ENCODE results near the gene NTNG1. TPM values are rescaled to one million over a fixed set of nuclear protein-coding genes. Genes with fewer than 3 reads are reported as not detected.

Gene NTNG1
- total and polyA plus RNA-seq, 9 donors = 0.28 to 9.1 (median 0.97) TPM

DNA sequence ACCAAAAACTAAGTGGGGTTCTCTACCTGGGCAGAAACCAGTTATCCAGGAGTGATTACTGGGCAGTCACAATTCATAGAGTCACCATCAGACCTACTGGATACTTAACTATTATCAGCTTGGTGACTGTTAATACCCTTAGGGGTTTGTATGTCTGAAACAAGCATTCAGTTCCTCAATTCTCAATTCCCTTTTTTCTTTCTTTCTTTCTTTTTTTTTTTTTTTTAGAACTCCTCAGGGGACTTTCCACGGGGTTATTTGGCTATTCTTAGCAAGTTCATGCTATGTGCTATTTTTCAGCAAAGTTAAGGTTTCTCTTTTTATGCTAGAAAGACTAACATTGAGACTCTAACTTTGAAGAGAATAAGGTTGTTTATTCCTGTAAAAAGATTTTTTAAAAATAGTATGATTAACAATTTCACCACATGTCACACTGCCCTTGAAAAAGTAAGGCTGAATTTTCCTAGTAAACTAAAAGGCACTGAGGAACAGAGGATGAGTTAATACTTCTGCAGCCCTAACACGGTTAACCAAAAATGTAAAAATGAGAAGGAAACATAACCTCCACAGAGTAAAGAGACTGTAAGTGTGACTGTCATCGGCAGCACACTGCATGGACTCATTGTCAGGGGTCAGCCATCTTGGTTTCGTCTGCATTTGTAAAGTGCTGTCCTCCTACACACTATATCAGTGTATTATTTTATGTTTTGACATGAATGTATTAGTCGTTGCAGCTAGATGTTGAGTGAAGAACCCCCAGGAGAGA is 310.2 kb downstream of the NTNG1 start:
- Histone ChIP-seq H3K9me3 (no peaks in the 10 kb centered on the region), H3K27ac (no peak overlapping the region), H3K27me3 (no peaks in the 10 kb centered on the region), H3K36me3 (no peaks in the 10 kb centered on the region), H3K4me3 (no peak overlapping the region), H3K4me1 (ENCODE audit: insufficient read depth) (no peaks in the 10 kb centered on the region)
- 9 to 28% (median 14%) methylated on average over 5 of the region's 5 CpGs for WGBS, 3 donors
- no peak for TF ChIP-seq EP300 (IDR thresholded peaks at IDR 0.05)
- TF ChIP-seq POLR2A (IDR thresholded peaks at IDR 0.05) = no peak
- no peak for DNase-seq
- intact Hi-C loops (cut with DNase I) = no loop called here

DNA sequence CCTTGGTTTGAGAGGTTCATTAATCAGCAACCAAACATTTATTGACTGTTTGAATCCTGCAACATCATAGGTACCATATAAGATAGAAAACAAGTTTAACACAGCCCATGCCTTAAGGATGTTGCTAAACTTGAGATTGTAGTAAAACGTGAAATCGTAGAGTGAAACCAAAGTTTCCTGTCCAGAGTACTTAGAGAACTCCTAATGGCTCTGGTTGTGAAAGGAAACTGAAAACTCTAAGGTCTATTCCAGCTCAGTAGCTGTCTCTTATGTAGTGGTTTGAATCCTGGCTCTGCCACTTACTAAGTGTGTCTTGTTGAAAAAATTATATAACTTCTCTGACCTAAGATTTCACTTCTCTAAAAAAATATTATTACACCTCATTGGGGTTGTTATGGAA is 310.9 kb downstream of the NTNG1 start:
- TF ChIP-seq EP300 (IDR thresholded peaks at IDR 0.05) (no peak), POLR2A (IDR thresholded peaks at IDR 0.05) (no peak)
- TF ChIP-seq, protein P1, sequence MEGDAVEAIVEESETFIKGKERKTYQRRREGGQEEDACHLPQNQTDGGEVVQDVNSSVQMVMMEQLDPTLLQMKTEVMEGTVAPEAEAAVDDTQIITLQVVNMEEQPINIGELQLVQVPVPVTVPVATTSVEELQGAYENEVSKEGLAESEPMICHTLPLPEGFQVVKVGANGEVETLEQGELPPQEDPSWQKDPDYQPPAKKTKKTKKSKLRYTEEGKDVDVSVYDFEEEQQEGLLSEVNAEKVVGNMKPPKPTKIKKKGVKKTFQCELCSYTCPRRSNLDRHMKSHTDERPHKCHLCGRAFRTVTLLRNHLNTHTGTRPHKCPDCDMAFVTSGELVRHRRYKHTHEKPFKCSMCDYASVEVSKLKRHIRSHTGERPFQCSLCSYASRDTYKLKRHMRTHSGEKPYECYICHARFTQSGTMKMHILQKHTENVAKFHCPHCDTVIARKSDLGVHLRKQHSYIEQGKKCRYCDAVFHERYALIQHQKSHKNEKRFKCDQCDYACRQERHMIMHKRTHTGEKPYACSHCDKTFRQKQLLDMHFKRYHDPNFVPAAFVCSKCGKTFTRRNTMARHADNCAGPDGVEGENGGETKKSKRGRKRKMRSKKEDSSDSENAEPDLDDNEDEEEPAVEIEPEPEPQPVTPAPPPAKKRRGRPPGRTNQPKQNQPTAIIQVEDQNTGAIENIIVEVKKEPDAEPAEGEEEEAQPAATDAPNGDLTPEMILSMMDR (IDR thresholded peaks at IDR 0.05) = no peak
- Histone ChIP-seq H3K27me3 (no peaks in the 10 kb centered on the region), H3K4me1 (ENCODE audit: insufficient read depth) (no peaks in the 10 kb centered on the region), H3K27ac (no peak overlapping the region), H3K36me3 (no peaks in the 10 kb centered on the region), H3K4me3 (no peak overlapping the region), H3K9me3 (no peaks in the 10 kb centered on the region)
- WGBS, 3 donors = 50 to 64% (median 60%) methylated on average over 2 of the region's 2 CpGs
- DNase-seq = no peak
- intact Hi-C loops (cut with DNase I) = no loop called here

DNA sequence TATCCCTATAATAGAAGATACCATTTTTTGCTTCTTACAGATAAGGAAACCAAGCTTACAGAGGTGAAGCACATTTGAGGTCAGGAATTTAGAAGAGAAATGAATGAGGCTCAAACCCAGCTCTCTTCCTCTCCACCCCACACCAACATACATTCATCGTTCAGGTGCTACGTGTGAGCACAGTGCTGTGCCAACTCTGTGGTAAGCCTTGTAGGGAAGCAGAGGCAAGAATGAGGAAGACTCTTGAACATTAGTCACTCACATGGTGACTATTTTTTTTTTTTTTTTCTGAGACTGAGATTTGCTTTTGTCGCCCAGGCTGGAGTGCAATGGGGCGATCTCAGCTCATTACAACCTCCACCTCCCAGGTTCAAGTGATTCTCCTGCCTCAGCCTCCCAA is 314.0 kb downstream of the NTNG1 start:
- TF ChIP-seq POLR2A (IDR thresholded peaks at IDR 0.05) (no peak), EP300 (IDR thresholded peaks at IDR 0.05) (no peak)
- TF ChIP-seq, protein P1 (IDR thresholded peaks at IDR 0.05) = no peak

DNA sequence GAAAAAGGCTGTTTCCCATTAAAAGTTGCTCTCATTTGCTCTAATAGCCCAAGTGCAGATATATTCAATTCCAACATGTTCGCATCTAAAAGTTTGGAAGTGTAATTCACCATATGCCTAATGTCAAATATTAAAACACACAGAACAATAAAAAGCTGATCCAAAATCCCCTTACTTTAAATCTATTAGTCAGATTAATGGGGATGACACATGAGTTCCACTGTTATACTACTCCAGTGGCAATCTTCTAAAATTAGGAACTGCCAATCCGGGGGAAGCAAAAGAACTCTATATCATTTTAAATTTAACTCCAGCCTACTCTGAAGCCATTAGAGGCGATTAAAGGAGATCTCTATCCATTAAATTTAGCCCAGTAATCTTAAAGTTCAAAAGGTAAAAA is 317.1 kb downstream of the NTNG1 start:
- no peaks in the 10 kb centered on the region for H3K36me3 ChIP-seq
- TF ChIP-seq EP300 (IDR thresholded peaks at IDR 0.05) = no peak
- TF ChIP-seq, protein P1 (IDR thresholded peaks at IDR 0.05) = no peak
- TF ChIP-seq POLR2A (IDR thresholded peaks at IDR 0.05) = no peak
- DNase-seq = no peak
- H3K27me3 ChIP-seq = no peaks in the 10 kb centered on the region
- no peak overlapping the region for H3K27ac ChIP-seq
- intact Hi-C loops (cut with DNase I) = no loop called here
- H3K4me3 ChIP-seq = no peak overlapping the region
- no peaks in the 10 kb centered on the region for H3K4me1 ChIP-seq (ENCODE audit: insufficient read depth)
- 36 to 55% (median 41%) methylated on average over 3 of the region's 3 CpGs for WGBS, 3 donors
- no peaks in the 10 kb centered on the region for H3K9me3 ChIP-seq

More for the DNA sequence above, 314.0 kb downstream of the NTNG1 start:
- H3K36me3 ChIP-seq = no peaks in the 10 kb centered on the region
- DNase-seq = no peak
- no peaks in the 10 kb centered on the region for H3K4me1 ChIP-seq (ENCODE audit: insufficient read depth)
- H3K9me3 ChIP-seq = no peaks in the 10 kb centered on the region
- H3K27ac ChIP-seq = no peak overlapping the region
- H3K4me3 ChIP-seq = no peak overlapping the region
- WGBS, 3 donors = 71 to 82% (median 73%) methylated on average over 4 of the region's 4 CpGs
- no peaks in the 10 kb centered on the region for H3K27me3 ChIP-seq
- intact Hi-C loops (cut with DNase I) = no loop called here

DNA sequence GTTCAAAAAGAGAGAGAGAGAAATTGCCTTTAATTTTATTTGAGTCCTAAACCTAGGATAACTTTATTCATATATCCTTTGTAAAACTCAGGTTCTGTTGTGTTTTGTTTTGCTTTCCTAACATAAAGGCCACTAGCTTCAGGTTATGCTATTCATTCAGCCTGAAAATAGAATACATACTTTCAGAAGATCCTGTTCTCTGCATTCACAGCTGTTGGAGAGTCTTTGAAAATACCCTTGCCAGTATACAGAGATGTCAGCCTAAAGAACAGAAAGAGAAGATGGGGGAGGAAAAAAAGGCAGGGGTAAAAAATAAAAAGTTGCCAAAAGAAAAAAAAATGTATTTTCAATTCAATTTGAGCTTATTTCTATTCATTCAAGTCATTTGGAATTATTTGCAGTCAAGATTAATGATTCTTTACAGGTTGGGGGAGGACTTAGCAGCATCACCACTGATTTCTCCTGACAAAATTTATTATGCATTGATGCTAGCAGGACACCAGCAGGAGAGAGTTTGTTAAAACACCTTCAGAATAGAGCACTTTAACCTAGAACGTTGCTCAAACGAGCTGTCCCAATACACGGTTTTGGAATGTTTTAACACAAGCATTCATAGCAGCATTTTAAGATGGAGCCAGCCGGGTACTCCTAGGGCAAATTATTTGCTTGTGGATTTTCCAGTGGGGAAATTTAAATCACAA is 318.5 kb downstream of the NTNG1 start:
- DNase-seq = no peak
- Histone ChIP-seq H3K27me3 (no peaks in the 10 kb centered on the region), H3K4me3 (no peak overlapping the region), H3K9me3 (no peaks in the 10 kb centered on the region), H3K36me3 (no peaks in the 10 kb centered on the region), H3K27ac (no peak overlapping the region), H3K4me1 (ENCODE audit: insufficient read depth) (no peaks in the 10 kb centered on the region)
- intact Hi-C loops (cut with DNase I) = no loop called here
- WGBS, 3 donors = 30 to 45% (median 34%) methylated on average over 4 of the region's 4 CpGs
- TF ChIP-seq POLR2A (IDR thresholded peaks at IDR 0.05) (no peak), EP300 (IDR thresholded peaks at IDR 0.05) (no peak)
- TF ChIP-seq, protein P1 (IDR thresholded peaks at IDR 0.05) = no peak

Data from ovary (tissue), 9 donors.